K562 (cell line): ENCODE measurements around the gene IGSF3. TPM values are rescaled to one million over a fixed set of nuclear protein-coding genes. Genes with fewer than 3 reads are reported as not detected.

Experiments used
- ATAC-seq: fragments of 200-7000 bp; cut with Tn5 transposase; 3 replicates; pipeline ENCODE4 v1.9.1; 2020; ENCODE audit warnings: moderate library complexity
- BruUV-seq: library from RNA; stranded (reverse); fragments of 400-500 nt; replicated peaks from 2 replicates; lab custom pipeline; 2021; lab: Mats Ljungman, UMichigan
- CTCF ChIA-PET: fragments of 300-600 bp; formaldehyde crosslinking; extraction: SDS; loops from one replicate; lab custom pipeline; 2021; ENCODE audit warnings: low intra/inter-chr PET ratio; lab: Yijun Ruan, JAX
- POLR2A ChIA-PET: fragments of 300-600, 350-650 bp; sonication (Branson Sonifier 250); formaldehyde crosslinking; extraction: SDS; loops from one replicate; lab custom pipeline; 2021; ENCODE audit warnings: antibody characterized with exemption, inconsistent platforms; lab: Yijun Ruan, JAX
- DNase-seq, 4 experiments: peaks; one replicate each; pipeline versions ENCODE4 v3.0.0 to v3.0.0-alpha.2; 2011 to 2018; ENCODE audit warnings: low spot score in 3 of 4, mixed read lengths in 3 of 4; ENCODE audit errors: extremely low read depth in 1 of 4
- FAIRE-seq: peaks from 2 replicates; lab custom pipeline; 2011; peaks lifted over from hg19 to GRCh38; lab: Jason Lieb, UNC
- H2AFZ ChIP-seq: 2 replicates; pipeline ENCODE4 v1.6.0; 2011; ENCODE audit warnings: low read depth, low read length, control low read depth, inconsistent platforms
- H3K27ac ChIP-seq: fragments of 200-600 bp; 3 replicates; pipeline ENCODE4 v1.8.0; 2011; ENCODE audit warnings: low read depth, mild to moderate bottlenecking, control low read depth, inconsistent platforms, low read length, moderate library complexity, mixed read lengths; ENCODE audit errors: extremely low read depth
- H3K27me3 ChIP-seq, 2 experiments: fragments of 300-600 bp in 1 of 2; 2 replicates in 1 of 2; 3 replicates in 1 of 2; pipeline versions ENCODE4 v1.6.0 to v1.8.0; 2011; ENCODE audit warnings: inconsistent platforms in 2 of 2, low read length in 2 of 2, mild to moderate bottlenecking in 1 of 2, mixed read lengths in 1 of 2, moderate library complexity in 1 of 2; ENCODE audit not compliant: control insufficient read depth in 2 of 2, insufficient read depth in 2 of 2
- H3K36me3 ChIP-seq: fragments of 300-600 bp; 3 replicates; pipeline ENCODE4 v1.8.0; 2011; ENCODE audit warnings: mild to moderate bottlenecking, low read length, inconsistent platforms; ENCODE audit not compliant: control insufficient read depth, insufficient read depth
- H3K4me1 ChIP-seq, 2 experiments: fragments of 200-600 bp in 1 of 2; replicated peaks in 1 of 2; 2 replicates in 1 of 2; 3 replicates in 1 of 2; pipeline versions ENCODE4 v1.5.1 to v1.8.0; 2011; ENCODE audit warnings: inconsistent platforms in 2 of 2, low read length in 2 of 2, mild to moderate bottlenecking in 1 of 2, mixed read lengths in 1 of 2, moderate library complexity in 1 of 2; ENCODE audit not compliant: control insufficient read depth in 2 of 2, insufficient read depth in 2 of 2
- H3K4me2 ChIP-seq: 2 replicates; pipeline ENCODE4 v1.6.1; 2011; ENCODE audit warnings: low read length, control low read depth, inconsistent platforms, mixed read lengths; ENCODE audit not compliant: insufficient read depth
- H3K4me3 ChIP-seq: fragments of 200-600 bp; sonication (generic), shearing (Covaris generic); 2 replicates; pipeline ENCODE4 v1.5.1; 2016; ENCODE audit warnings: control low read depth, inconsistent platforms
- H3K79me2 ChIP-seq: fragments of 200-600 bp; 3 replicates; pipeline ENCODE4 v1.8.0; 2011; ENCODE audit warnings: low read length, inconsistent platforms; ENCODE audit not compliant: control insufficient read depth, insufficient read depth
- H3K9ac ChIP-seq, 2 experiments: 2 replicates each; pipeline versions ENCODE4 v1.6.0 to v1.6.1; 2011; ENCODE audit warnings: low read depth in 2 of 2, low read length in 2 of 2, control low read depth in 1 of 2, inconsistent platforms in 1 of 2, mild to moderate bottlenecking in 1 of 2, mixed read lengths in 1 of 2; ENCODE audit not compliant: insufficient read depth in 1 of 2
- H3K9me1 ChIP-seq: one replicate; pipeline ENCODE4 v1.6.0; 2011; ENCODE audit warnings: inconsistent platforms, mild to moderate bottlenecking, low read length, moderate library complexity; ENCODE audit not compliant: control insufficient read depth, insufficient read depth
- H3K9me3 ChIP-seq: replicated peaks from 2 replicates; pipeline ENCODE4 v1.5.1; 2011; ENCODE audit warnings: low read depth, low read length, inconsistent platforms; ENCODE audit not compliant: control insufficient read depth, insufficient read depth
- H4K20me1 ChIP-seq: replicated peaks from 2 replicates; pipeline ENCODE4 v1.6.1; 2011; ENCODE audit warnings: low read length, inconsistent platforms, mixed read lengths; ENCODE audit not compliant: control insufficient read depth, insufficient read depth
- CXXC5 ChIP-seq: fragments of 250-450 bp; sonication (Bioruptor Pico); IDR thresholded peaks from 2 replicates; pipeline ENCODE4 v1.8.0; 2022; ENCODE audit warnings: inconsistent platforms, mild to moderate bottlenecking, moderate library complexity
- ESRRB ChIP-seq: fragments of 250-450 bp; sonication (Bioruptor Pico); IDR thresholded peaks from 2 replicates; pipeline ENCODE4 v1.5.0; 2020; ENCODE audit warnings: mild to moderate bottlenecking, moderate library complexity, borderline replicate concordance
- HIVEP1 ChIP-seq: fragments of 250-450 bp; sonication (Bioruptor Pico); IDR thresholded peaks from 2 replicates; pipeline ENCODE4 v1.4.0; 2020; ENCODE audit warnings: mild to moderate bottlenecking
- HMG20B ChIP-seq: fragments of 250-450 bp; sonication (Bioruptor Pico); IDR thresholded peaks from 2 replicates; pipeline ENCODE4 v1.5.0; 2021; ENCODE audit warnings: mild to moderate bottlenecking
- HSF4 ChIP-seq: fragments of 250-450 bp; sonication (Bioruptor Pico); IDR thresholded peaks from 2 replicates; pipeline ENCODE4 v2.1.2; 2022; ENCODE audit warnings: mild to moderate bottlenecking, moderate library complexity, borderline replicate concordance
- JUN ChIP-seq, 2 experiments: sonication (generic) in 1 of 2; formaldehyde crosslinking in 1 of 2; IDR thresholded peaks; 2 replicates each; pipeline versions ENCODE4 v1.6.1 to v1.8.0; 2012 to 2022; ENCODE audit warnings: borderline replicate concordance in 2 of 2, mild to moderate bottlenecking in 2 of 2, improper control_type of control experiment in 1 of 2, low read depth in 1 of 2, low read length in 1 of 2, missing genetic modification reagents in 1 of 2
- MYNN ChIP-seq, 2 experiments: sonication (generic); formaldehyde crosslinking in 1 of 2; IDR thresholded peaks; 2 replicates each; pipeline versions ENCODE4 v1.5.0 to v1.6.1; 2016 to 2020; ENCODE audit warnings: antibody characterized with exemption in 1 of 2, missing genetic modification reagents in 1 of 2
- NELFE ChIP-seq: IDR thresholded peaks from 2 replicates; pipeline ENCODE4 v1.6.1; 2011; ENCODE audit warnings: mild to moderate bottlenecking; ENCODE audit not compliant: insufficient read depth, insufficient read length
- RFX5 ChIP-seq: IDR thresholded peaks from 2 replicates; pipeline ENCODE4 v1.6.1; 2011; ENCODE audit warnings: low read depth, mild to moderate bottlenecking, improper control_type of control experiment, low read length
- SMARCE1 ChIP-seq: fragments of 450-650 bp; IDR thresholded peaks from 2 replicates; pipeline ENCODE4 v1.7.1; 2016; ENCODE audit warnings: mild to moderate bottlenecking
- TCF3 ChIP-seq: sonication (generic); formaldehyde crosslinking; IDR thresholded peaks from 2 replicates; pipeline ENCODE4 v1.4.0; 2020; ENCODE audit warnings: mild to moderate bottlenecking, missing genetic modification reagents
- TRIM28 ChIP-seq: fragments of 450-650 bp; IDR thresholded peaks from 2 replicates; pipeline ENCODE4 v1.6.1; 2017
- ZNF253 ChIP-seq: fragments of 250-450 bp; sonication (Bioruptor Pico); conservative IDR thresholded peaks from 2 replicates; pipeline ENCODE4 v1.6.1; 2021; ENCODE audit warnings: mild to moderate bottlenecking
- WGBS: fragments of 100-300 bp; shearing (Covaris generic); methylation state at CpG from one replicate; pipeline ENCODE4 v1.1.6; 2016; ENCODE audit warnings: low coverage, mixed read lengths; ENCODE audit not compliant: insufficient coverage; ENCODE audit errors: missing lambda C conversion rate; 5-methylcytosine and 5-hydroxymethylcytosine counted together
- in situ Hi-C: fragments of 300-500 bp; cut with MboI; formaldehyde crosslinking; loops from 4 replicates; pipeline ENCODE4 v1.15.0; 2018; ENCODE audit warnings: inconsistent platforms, mixed read lengths
- intact Hi-C: fragments of 100-400 bp; cut with micrococcal nuclease; formaldehyde crosslinking; loops from 2 replicates; pipeline ENCODE4 v1.14.2; 2022
- polyA plus RNA-seq, 8 experiments: library from polyadenylated mRNA; depleted of rRNA in 4 of 8; stranded (reverse) in 5 of 8; unstranded in 3 of 8; fragments of >200 nt; fragmentation: Nextera tagmentation in 2 of 8; fragmentation: Illumina TruSeq in 1 of 8; extraction: Ambion mirVana in 2 of 8; extraction: Trizol in 1 of 8; gene quantifications; 2 replicates each; pipeline versions ENCODE4 v1.2.1 to v1.2.3, GENCODE V29; 2011 to 2014; ENCODE audit warnings: inconsistent platforms in 1 of 8, missing spikeins in 1 of 8
- total RNA-seq, 7 experiments: library from RNA; depleted of rRNA in 6 of 7; stranded (reverse); fragments of >200 nt in 6 of 7; fragmentation: Illumina TruSeq in 2 of 7; extraction: Trizol in 2 of 7; gene quantifications; 2 replicates each; pipeline versions ENCODE4 v1.2.1 to v1.2.3, GENCODE V29; 2011 to 2021; ENCODE audit warnings: low replicate concordance in 1 of 7
- TF ChIP-seq, protein P1 (sequence below): fragments of 450-650 bp; IDR thresholded peaks from 2 replicates; pipeline ENCODE4 v1.6.1; 2017; ENCODE audit warnings: antibody characterized with exemption, mild to moderate bottlenecking

IGSF3 gene
- total and polyA plus RNA-seq, 9 of the 15 experiments (the other 6 are each of a cell fraction or from before 2014, with no cell fraction given): 1.1 to 15.0 (median 8.3) TPM

DNA sequence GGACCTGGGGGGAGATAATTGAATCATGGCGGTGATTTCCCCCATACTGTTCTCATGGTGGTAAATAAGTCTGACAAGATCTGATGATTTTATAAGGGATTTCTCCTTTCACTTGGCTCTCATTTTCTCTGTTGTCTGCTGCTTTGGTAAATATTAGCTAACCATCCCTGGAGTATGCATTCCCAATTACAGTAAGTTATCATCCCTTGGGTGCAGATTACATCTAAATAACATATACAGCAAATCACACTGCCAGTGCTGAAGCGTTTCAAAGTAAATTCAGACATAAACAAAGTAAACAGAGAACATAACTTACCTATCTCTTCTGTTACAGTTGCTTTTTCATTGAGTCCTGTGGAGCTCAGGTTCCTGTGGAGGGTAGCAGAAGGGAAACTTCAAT is 38.6 kb upstream of the IGSF3 start:
- H3K36me3 ChIP-seq: no peaks in the 10 kb centered on the region
- no peaks in the 10 kb centered on the region for H3K9me1 ChIP-seq
- no peak for FAIRE-seq
- no peaks in the 10 kb centered on the region for H3K79me2 ChIP-seq
- 23% methylated on average over 2 of the region's 2 CpGs for WGBS
- H3K27ac ChIP-seq: no peak overlapping the region
- intact Hi-C loops: no loop called here
- no peak overlapping the region for H3K9ac ChIP-seq
- H3K4me2 ChIP-seq: no peak overlapping the region
- TF ChIP-seq ESRRB (no peak), TRIM28 (no peak), HSF4 (no peak), ZNF253 (no peak), HMG20B (no peak), JUN (IDR thresholded peaks at IDR 0.05; ENCODE audit: borderline replicate concordance, low read depth, low read length) (no peak), JUN (CRISPR knock-in tag; IDR thresholded peaks at IDR 0.05; ENCODE audit: borderline replicate concordance) (no peak)
- TF ChIP-seq, all 486 proteins: peak for 0
- no peak for DNase-seq
- H2AFZ ChIP-seq: no peak overlapping the region
- H4K20me1 ChIP-seq: no peaks in the 10 kb centered on the region
- ChIA-PET CTCF (no interaction called here), POLR2A (no interaction called here)
- no peaks in the 10 kb centered on the region for H3K27me3 ChIP-seq
- in situ Hi-C loops: no loop called here
- no peak overlapping the region for H3K4me3 ChIP-seq
- no TSS peak for BruUV-seq
- H3K4me1 ChIP-seq: no peaks in the 10 kb centered on the region; a peak in 1 of 5 replicates
- ATAC-seq: no peak
- H3K9me3 ChIP-seq: no peaks in the 10 kb centered on the region

- intact Hi-C loops (no loop called here), in situ Hi-C loops (no loop called here)
- no peak overlapping the region for H3K9ac ChIP-seq
- H3K9me3 ChIP-seq: no peaks in the 10 kb centered on the region
- FAIRE-seq: no peak
- WGBS: 65% methylated on average over 3 of the region's 3 CpGs
- no peaks in the 10 kb centered on the region for H3K36me3 ChIP-seq
- peak overlapping the region; percentile 6; the same call in 1 of the 2 replicates for H2AFZ ChIP-seq
- H3K9me1 ChIP-seq: no peaks in the 10 kb centered on the region
- POLR2A ChIA-PET: interaction anchor here (1.4 kb wide), 1 partner anchor 10 kb away, joined by 5 read pairs; no protein-coding TSS in a partner anchor
- CTCF ChIA-PET: no interaction called here
- no peak for DNase-seq
- H3K27me3 ChIP-seq: no peaks in the 10 kb centered on the region
- no peak overlapping the region for H3K4me3 ChIP-seq
- no peaks in the 10 kb centered on the region for H4K20me1 ChIP-seq
- no peaks in the 10 kb centered on the region for H3K79me2 ChIP-seq
- BruUV-seq: no TSS peak
- no peak for ATAC-seq
- H3K4me2 ChIP-seq: no peak overlapping the region
- H3K4me1 ChIP-seq: no peaks in the 10 kb centered on the region; a peak in 1 of 5 replicates
- H3K27ac ChIP-seq: no peak overlapping the region
- TF ChIP-seq RFX5 (no peak), CXXC5 (CRISPR knock-in tag) (no peak), TCF3 (no peak), MYNN (IDR thresholded peaks at IDR 0.05) (no peak), MYNN (CRISPR knock-in tag; IDR thresholded peaks at IDR 0.05) (no peak), NELFE (no peak), SMARCE1 (no peak), HIVEP1 (CRISPR knock-in tag) (no peak)
- TF ChIP-seq, protein P1, sequence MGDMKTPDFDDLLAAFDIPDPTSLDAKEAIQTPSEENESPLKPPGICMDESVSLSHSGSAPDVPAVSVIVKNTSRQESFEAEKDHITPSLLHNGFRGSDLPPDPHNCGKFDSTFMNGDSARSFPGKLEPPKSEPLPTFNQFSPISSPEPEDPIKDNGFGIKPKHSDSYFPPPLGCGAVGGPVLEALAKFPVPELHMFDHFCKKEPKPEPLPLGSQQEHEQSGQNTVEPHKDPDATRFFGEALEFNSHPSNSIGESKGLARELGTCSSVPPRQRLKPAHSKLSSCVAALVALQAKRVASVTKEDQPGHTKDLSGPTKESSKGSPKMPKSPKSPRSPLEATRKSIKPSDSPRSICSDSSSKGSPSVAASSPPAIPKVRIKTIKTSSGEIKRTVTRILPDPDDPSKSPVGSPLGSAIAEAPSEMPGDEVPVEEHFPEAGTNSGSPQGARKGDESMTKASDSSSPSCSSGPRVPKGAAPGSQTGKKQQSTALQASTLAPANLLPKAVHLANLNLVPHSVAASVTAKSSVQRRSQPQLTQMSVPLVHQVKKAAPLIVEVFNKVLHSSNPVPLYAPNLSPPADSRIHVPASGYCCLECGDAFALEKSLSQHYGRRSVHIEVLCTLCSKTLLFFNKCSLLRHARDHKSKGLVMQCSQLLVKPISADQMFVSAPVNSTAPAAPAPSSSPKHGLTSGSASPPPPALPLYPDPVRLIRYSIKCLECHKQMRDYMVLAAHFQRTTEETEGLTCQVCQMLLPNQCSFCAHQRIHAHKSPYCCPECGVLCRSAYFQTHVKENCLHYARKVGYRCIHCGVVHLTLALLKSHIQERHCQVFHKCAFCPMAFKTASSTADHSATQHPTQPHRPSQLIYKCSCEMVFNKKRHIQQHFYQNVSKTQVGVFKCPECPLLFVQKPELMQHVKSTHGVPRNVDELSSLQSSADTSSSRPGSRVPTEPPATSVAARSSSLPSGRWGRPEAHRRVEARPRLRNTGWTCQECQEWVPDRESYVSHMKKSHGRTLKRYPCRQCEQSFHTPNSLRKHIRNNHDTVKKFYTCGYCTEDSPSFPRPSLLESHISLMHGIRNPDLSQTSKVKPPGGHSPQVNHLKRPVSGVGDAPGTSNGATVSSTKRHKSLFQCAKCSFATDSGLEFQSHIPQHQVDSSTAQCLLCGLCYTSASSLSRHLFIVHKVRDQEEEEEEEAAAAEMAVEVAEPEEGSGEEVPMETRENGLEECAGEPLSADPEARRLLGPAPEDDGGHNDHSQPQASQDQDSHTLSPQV: no peak
Measured at GRCh38 chr1:116704278-116704677, 36.7 kb upstream of the IGSF3 start.
